ENCODE data around the gene CAMSAP1.

GRCh38 chr9:135848341-135849047, 58.9 kb downstream of the CAMSAP1 start:
- no peak for TF ChIP-seq CTCF (conservative IDR thresholded peaks at IDR 0.05; ENCODE audit: low read depth, low read length)
- no peak for TF ChIP-seq MAFK (IDR thresholded peaks at IDR 0.05; ENCODE audit: low read depth, low read length)
- TF ChIP-seq POLR2A (IDR thresholded peaks at IDR 0.05; ENCODE audit: low read depth, low read length): no peak

Measured in IMR-90 (cell line).